H1 (cell line): ENCODE data around the gene SELENBP1. TPM values are rescaled to one million over a fixed set of nuclear protein-coding genes. Genes with fewer than 3 reads are reported as not detected.

Source experiments
- polyA plus RNA-seq, 7 experiments: library from polyadenylated mRNA; depleted of rRNA in 3 of 7; stranded (reverse) in 5 of 7; unstranded in 2 of 7; fragments of >200 nt in 5 of 7; fragments of 200-250 nt in 2 of 7; gene quantifications; 1 replicate in 5 of 7; 2 replicates in 1 of 7; 4 replicates in 1 of 7; pipeline versions ENCODE4 v1.2.1 to v1.2.3, GENCODE V29; 2011 to 2013; ENCODE audit warnings: missing spikeins in 2 of 7, mixed read lengths in 2 of 7
- total RNA-seq: library from RNA; stranded (reverse); fragmentation: NEBNext Ultra II Directional; extraction: Animal tissue kit (Norgen Biotek cat#: 25700); gene quantifications from 2 replicates; pipeline ENCODE4 v1.2.1, GENCODE V29; 2021
- TF ChIP-seq, protein P1 (sequence below): IDR thresholded peaks from 2 replicates; pipeline ENCODE4 v1.6.1; 2012; ENCODE audit warnings: low read length, inconsistent platforms

Gene SELENBP1
- total and polyA plus RNA-seq, 2 of the 8 experiments (the other 6 are each of a cell fraction or from before 2014, with no cell fraction given) = 20.0 to 32.4 TPM

DNA sequence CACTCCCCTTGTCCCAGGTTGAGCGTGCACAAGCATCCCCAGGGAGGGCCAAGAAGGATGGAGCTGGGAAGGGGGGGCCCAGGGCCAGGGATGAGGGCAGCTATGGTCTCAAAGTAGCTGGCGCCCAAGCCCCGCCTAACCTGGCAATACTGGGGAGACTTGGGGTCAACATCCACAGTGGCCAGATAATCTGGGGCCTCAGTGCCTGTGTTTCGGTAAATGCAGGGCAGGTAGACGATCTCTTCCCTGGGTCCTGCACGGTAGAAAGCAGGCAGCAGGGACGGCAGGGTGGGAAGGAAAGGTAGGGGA, 3.2 kb downstream of the SELENBP1 start (continued):
- TF ChIP-seq, protein P1, sequence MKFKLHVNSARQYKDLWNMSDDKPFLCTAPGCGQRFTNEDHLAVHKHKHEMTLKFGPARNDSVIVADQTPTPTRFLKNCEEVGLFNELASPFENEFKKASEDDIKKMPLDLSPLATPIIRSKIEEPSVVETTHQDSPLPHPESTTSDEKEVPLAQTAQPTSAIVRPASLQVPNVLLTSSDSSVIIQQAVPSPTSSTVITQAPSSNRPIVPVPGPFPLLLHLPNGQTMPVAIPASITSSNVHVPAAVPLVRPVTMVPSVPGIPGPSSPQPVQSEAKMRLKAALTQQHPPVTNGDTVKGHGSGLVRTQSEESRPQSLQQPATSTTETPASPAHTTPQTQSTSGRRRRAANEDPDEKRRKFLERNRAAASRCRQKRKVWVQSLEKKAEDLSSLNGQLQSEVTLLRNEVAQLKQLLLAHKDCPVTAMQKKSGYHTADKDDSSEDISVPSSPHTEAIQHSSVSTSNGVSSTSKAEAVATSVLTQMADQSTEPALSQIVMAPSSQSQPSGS = no peak
